Urothelium cell line (cell line): Measurements from ENCODE around the gene KIT.

ENCODE experiments used
- DNase-seq: peaks from one replicate; pipeline ENCODE4 v3.0.0; 2011; ENCODE audit warnings: low spot score, mixed read lengths
- FAIRE-seq: peaks from 2 replicates; lab custom pipeline; 2011; peaks lifted over from hg19 to GRCh38; lab: Jason Lieb, UNC

KIT gene

GRCh38 chr4:54659749-54660535, 2.2 kb downstream of the KIT start:
- no peak for DNase-seq
- no peak for FAIRE-seq

- FAIRE-seq (no peak), DNase-seq (no peak)
Observed at GRCh38 chr4:54660591-54660990, 2.8 kb downstream of the KIT start.

DNA sequence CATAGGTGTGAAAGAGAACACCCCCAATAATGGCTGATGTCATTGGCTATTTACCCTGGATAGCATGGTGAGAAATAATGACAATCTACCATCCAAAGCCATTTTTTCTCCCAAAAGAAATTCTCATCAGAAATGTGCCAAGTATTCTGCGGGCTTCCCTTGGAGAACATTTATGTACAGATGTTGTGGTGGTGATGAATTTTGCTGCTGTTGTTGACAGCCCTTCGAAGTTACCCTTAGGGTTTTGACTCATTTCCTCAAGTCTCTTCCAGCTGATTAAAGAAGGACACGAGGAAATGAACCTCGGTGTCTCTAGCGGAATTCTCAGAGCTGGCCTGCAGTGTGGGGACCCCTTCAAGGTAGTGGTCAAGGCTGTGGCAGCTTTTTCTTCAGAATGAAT, 3.4 kb downstream of the KIT start:
- no peak for FAIRE-seq

DNA sequence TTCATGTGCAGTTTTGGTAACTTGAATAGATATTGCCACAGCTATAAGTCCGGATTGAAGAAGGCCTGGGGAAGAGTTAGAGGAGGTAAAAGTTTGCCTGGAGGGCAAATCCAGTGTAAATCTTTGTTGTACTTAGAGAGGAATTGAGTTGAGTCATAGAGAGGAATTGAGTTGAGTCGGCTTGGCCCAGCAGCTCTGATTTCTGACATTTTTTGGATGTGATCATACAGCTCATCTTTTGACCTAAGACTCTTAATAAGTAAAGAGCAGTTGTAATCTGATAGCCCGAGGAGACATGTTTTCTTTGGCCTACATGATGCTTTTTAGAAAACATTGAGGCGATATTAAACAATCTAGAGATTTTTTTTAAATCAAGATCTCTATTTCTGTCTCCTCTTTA, 3.9 kb downstream of the KIT start:
- no peak for FAIRE-seq

More for the DNA sequence above, 3.4 kb downstream of the KIT start:
- no peak for DNase-seq

GRCh38 chr4:54662123-54662522, 4.4 kb downstream of the KIT start:
- FAIRE-seq (peak; percentile 65), DNase-seq (no peak)

More for the DNA sequence above, 3.9 kb downstream of the KIT start:
- peak; percentile 18 for DNase-seq

GRCh38 chr4:54662901-54663585, 5.3 kb downstream of the KIT start:
- FAIRE-seq (no peak), DNase-seq (no peak)

DNA sequence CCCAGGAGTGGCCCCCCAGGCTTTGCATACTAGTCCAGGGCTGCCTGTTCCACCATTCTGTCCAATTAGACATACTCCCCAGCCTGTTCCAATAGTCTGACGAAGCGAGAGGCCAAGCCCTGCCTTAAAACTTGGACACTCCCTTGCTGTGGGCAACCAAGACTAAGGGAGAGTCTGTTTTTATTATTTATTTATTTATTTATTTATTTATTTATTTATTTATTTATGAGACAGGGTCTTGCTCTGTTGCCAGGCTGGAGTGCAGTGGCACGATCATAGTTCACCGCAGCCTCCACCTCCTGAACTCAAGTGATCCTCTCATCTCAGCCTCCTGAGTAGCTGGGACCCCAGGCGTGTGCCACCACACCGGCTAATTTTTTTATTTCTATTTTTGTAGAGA, 6.6 kb downstream of the KIT start:
- FAIRE-seq: no peak
- no peak for DNase-seq

GRCh38 chr4:54668014-54668611, 10.4 kb downstream of the KIT start:
- DNase-seq: no peak
- no peak for FAIRE-seq

- DNase-seq (no peak), FAIRE-seq (no peak)
Observed at GRCh38 chr4:54669831-54670230, 12.1 kb downstream of the KIT start.

DNA sequence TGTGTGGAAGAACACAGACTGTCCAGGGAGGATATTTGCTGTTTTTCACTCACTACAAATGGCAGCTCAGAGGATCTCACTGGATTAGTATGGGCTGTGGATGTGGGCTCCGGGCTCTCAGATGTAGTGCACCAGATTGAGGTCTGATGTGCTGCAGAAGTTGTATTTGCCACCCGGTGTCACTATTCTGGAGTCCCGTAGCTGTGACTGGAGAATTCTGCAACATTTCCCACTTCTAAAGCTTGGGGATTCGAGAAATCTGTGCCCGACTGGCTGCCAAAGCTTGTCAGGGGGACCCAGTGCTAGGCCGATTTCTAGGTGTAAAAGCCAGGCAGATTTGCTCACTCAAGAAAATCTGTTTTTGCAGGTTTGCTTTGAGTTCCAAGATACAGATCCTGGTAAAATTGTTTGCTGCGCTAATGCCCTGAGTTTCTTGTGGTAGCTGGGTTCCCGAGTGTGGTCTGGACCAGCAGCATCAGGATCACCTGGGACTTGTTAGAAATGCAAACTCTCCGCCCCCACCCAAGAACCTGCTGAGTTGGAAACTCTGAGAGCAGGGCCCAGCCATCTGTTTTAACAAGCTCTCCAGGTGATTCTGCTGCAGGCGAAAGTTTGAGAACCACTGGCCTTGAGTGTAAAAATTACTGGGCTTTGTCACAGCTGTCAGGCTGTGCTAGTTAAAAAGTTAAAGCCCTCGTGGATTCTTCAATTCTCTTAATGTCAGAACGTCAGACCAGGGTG, 18.1 kb downstream of the KIT start:
- FAIRE-seq (no peak), DNase-seq (no peak)

- no peak for FAIRE-seq
Observed at GRCh38 chr4:54676658-54677057, 18.9 kb downstream of the KIT start.

DNA sequence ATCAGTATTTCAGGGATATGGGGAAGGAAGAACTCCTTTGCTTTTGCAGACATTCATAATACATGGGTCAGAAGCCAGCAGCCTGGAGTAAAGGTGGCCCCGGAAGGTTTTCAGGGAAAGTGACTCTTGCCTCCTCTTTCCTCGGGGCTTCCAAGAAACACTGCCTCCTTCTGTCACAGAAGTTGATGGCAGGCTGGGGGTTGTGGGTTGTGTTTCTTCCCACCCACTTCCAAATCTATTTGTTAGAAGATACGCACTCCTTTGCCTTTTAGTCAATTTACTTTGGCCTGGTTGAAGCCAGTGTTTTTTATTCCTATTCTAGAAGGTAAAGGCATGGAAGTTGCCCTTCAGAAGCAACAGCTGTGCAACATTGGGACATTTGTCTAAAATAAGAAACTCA, 19.7 kb downstream of the KIT start:
- FAIRE-seq (no peak), DNase-seq (no peak)

More at GRCh38 chr4:54676658-54677057, 18.9 kb downstream of the KIT start:
- DNase-seq: no peak

- FAIRE-seq (no peak), DNase-seq (no peak)
Observed at GRCh38 chr4:54677853-54678650, 20.3 kb downstream of the KIT start.

DNA sequence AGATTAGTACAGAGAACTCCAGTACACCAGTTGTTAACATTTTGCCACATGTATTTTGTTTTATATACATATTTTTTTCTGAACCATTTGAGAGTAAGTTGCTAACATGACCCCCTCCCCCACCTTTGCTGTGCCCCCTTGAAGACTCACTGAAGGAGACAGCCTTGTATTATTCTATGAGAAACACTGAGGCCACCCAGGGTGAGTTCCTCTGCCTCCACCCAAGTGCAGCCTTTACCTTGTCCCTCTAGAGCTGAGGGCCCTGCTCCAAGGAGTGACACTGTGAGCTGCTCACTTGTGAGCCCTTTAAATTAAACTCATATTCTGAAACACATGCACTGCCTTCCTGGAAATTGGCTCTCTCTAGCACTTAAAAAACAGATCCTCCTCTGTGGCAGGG, 21.1 kb downstream of the KIT start:
- FAIRE-seq (no peak), DNase-seq (no peak)

- DNase-seq (no peak), FAIRE-seq (no peak)
Observed at GRCh38 chr4:54679813-54680212, 22.1 kb downstream of the KIT start.

GRCh38 chr4:54683616-54684346, 26.0 kb downstream of the KIT start:
- DNase-seq: peak; percentile 59
- FAIRE-seq: peak; percentile 75

DNA sequence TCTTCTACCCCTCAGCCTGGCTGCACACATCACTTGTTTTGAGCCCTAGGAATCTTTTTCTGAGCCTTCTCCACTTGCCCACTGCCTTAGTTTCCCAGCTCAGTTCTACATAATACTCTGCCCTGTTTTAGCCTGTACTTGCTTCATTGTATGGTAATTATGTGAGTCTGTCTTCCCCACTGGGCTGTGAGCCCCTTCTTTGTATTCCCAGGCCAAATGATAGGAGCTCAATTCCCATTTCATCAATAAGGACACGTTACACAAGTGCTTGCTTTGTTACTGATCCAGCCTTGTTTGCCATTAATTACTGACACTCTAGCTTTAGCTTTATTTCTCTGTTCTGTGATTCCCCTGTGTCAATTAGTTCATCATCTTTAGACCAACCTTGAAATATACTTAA, 28.1 kb downstream of the KIT start:
- DNase-seq: no peak
- FAIRE-seq: no peak

DNA sequence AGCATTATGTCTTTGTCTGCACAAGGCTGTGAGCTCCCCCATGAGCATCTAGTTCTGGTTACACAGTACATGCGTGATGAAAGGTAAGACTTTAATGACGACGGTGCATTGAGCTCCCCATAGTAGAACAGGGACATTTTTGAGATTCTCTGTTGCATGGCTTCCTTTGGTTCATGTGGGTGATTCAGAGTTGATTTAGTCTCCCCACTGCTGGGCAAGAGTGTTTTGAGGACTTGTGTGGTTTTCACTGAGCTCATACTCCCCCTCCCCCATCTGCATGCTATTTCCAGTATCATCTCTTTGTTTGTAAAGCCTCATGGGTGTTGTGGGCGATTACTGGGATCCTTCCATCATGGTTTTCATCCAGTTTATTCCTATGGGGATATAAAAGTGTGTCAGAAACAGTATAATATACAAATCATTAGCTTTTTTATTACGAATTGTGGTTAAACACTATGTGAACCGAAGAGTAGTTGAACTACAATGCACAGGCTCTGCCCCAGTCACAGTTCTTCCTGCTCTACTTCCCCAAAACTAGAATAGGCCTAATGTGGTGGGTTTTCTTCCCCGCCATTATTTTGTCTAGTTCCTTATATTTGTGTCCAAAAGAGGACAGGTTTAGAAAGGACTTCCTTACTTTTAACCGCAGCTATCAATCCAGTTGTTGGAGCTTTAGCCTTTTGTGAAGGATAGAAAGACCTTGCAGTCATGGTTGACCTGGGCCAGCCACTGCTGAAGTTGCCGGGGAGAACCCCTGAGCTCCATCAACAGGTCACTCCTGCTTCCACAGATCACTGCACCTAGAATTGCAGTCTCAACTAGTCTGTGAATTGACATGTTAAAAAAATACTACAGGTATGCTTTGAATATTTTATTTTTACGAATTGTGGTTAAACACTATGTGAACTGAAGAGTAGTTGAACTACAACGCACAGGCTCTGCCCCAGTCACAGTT, 30.4 kb downstream of the KIT start:
- no peak for FAIRE-seq
- no peak for DNase-seq

GRCh38 chr4:54695337-54695736, 37.6 kb downstream of the KIT start:
- DNase-seq: no peak
- FAIRE-seq: no peak
